Measurements from ENCODE around the gene C10orf143.

Gene C10orf143

GRCh38 chr10:130079614-130080460, 30.8 kb downstream of the C10orf143 start (continued):
- TF ChIP-seq ZNF18 (tag by site-specific recombination; IDR thresholded peaks at IDR 0.05), result peak; percentile 54
- TF ChIP-seq BCL6B (tag by site-specific recombination; IDR thresholded peaks at IDR 0.05), result no peak
- 0 out of 2 replicates have a peak, but pooled peaks have one; percentile 5 for TF ChIP-seq ZNF426 (tag by site-specific recombination; IDR thresholded peaks at IDR 0.05)
- 0 out of 2 replicates have a peak, but pooled peaks have one; percentile 30 for TF ChIP-seq ZBTB20 (tag by site-specific recombination; IDR thresholded peaks at IDR 0.05)
- 0 out of 2 replicates have a peak, but pooled peaks have one; percentile 16 for TF ChIP-seq ZNF596 (tag by site-specific recombination; IDR thresholded peaks at IDR 0.05)
- 0 out of 2 replicates have a peak, but pooled peaks have one; percentile 16 for TF ChIP-seq ZBTB1 (tag by site-specific recombination; IDR thresholded peaks at IDR 0.05)
- TF ChIP-seq PRDM4 (tag by site-specific recombination; IDR thresholded peaks at IDR 0.05), result peak; percentile 71; the same call in 1 of the 2 replicates
- TF ChIP-seq ZNF302 (tag by site-specific recombination; IDR thresholded peaks at IDR 0.05; ENCODE audit: low read depth), result no peak
- TF ChIP-seq OSR2 (tag by site-specific recombination; IDR thresholded peaks at IDR 0.05), result peak; percentile 41; the same call in 1 of the 2 replicates
- no peak for TF ChIP-seq PRDM1 (tag by site-specific recombination; IDR thresholded peaks at IDR 0.05)
- peak; percentile 59; the same call in 1 of the 2 replicates for TF ChIP-seq ZBTB8A (tag by site-specific recombination; IDR thresholded peaks at IDR 0.05)
- TF ChIP-seq REST (tag by site-specific recombination; IDR thresholded peaks at IDR 0.05), result peak; percentile 47; the same call in 1 of the 2 replicates
- peak; percentile 74 for TF ChIP-seq ZNF335 (tag by site-specific recombination; conservative IDR thresholded peaks at IDR 0.05)
- peak; percentile 93 for TF ChIP-seq FEZF1 (tag by site-specific recombination; IDR thresholded peaks at IDR 0.05)
- 0 out of 2 replicates have a peak, but pooled peaks have one; percentile 21 for TF ChIP-seq ZBTB17 (tag by site-specific recombination; IDR thresholded peaks at IDR 0.05)
- TF ChIP-seq TRIM28 (IDR thresholded peaks at IDR 0.05; ENCODE audit: borderline replicate concordance, low read length), result peak; percentile 42; the same call in 1 of the 2 replicates
- TF ChIP-seq ZNF692 (tag by site-specific recombination; IDR thresholded peaks at IDR 0.05), result 0 out of 2 replicates have a peak, but pooled peaks have one; percentile 11
- TF ChIP-seq ZNF664 (tag by site-specific recombination; IDR thresholded peaks at IDR 0.05), result 0 out of 2 replicates have a peak, but pooled peaks have one; percentile 22
- TF ChIP-seq BCL11A (tag by site-specific recombination; IDR thresholded peaks at IDR 0.05; ENCODE audit: low read depth), result peak; percentile 62; the same call in 1 of the 2 replicates
- TF ChIP-seq ZNF843 (tag by site-specific recombination; IDR thresholded peaks at IDR 0.05), result peak; percentile 84
- TF ChIP-seq ZBTB44 (tag by site-specific recombination; IDR thresholded peaks at IDR 0.05), result peak; percentile 45
- TF ChIP-seq ZNF704 (tag by site-specific recombination; IDR thresholded peaks at IDR 0.05), result no peak
- TF ChIP-seq ZXDB (tag by site-specific recombination; IDR thresholded peaks at IDR 0.05), result peak; percentile 19; the same call in 1 of the 2 replicates

Data from HEK293 (cell line).